Lower lobe of right lung (tissue), 2 donors: ENCODE measurements around the gene EIF2AK2. TPM values are rescaled to one million over a fixed set of nuclear protein-coding genes. Genes with fewer than 3 reads are reported as not detected.

Experiments
- ATAC-seq, 2 donors: fragments of 200-7000 bp; cut with Tn5 transposase; one replicate each; pipeline ENCODE4 v1.9.1; 2020 to 2022; ENCODE audit warnings: mild to moderate bottlenecking in 2 of 2, moderate library complexity in 2 of 2
- DNase-seq: peaks from one replicate; pipeline ENCODE4 v3.0.0-alpha.2; 2020
- H3K27ac ChIP-seq: fragments of 200-600 bp; one replicate; pipeline ENCODE4 v1.8.0; 2022
- H3K27me3 ChIP-seq: fragments of 200-600 bp; one replicate; pipeline ENCODE4 v1.8.0; 2022; ENCODE audit warnings: low read depth
- H3K36me3 ChIP-seq: fragments of 200-600 bp; one replicate; pipeline ENCODE4 v1.8.0; 2022; ENCODE audit warnings: mild to moderate bottlenecking
- H3K4me1 ChIP-seq: fragments of 200-600 bp; one replicate; pipeline ENCODE4 v1.8.0; 2022
- H3K4me3 ChIP-seq: fragments of 200-600 bp; one replicate; pipeline ENCODE4 v1.8.0; 2022; ENCODE audit warnings: mild to moderate bottlenecking
- H3K9me3 ChIP-seq: fragments of 200-600 bp; one replicate; pipeline ENCODE4 v1.8.0; 2022
- intact Hi-C: fragments of 100-400 bp; cut with DNase I; formaldehyde crosslinking; loops from one replicate; pipeline ENCODE4 v1.11.0; 2022
- total RNA-seq: library from RNA; stranded (reverse); fragmentation: NEBNext Ultra II Directional; extraction: Animal tissue kit (Norgen Biotek cat#: 25700); gene quantifications from one replicate; pipeline ENCODE4 v1.2.1, GENCODE V29; 2021
- TF ChIP-seq, protein P1 (sequence below): fragments of 200-600 bp; IDR thresholded peaks from one replicate; pipeline ENCODE4 v1.8.0; 2022; ENCODE audit warnings: antibody characterized with exemption, mild to moderate bottlenecking
- donor health status: DM: no; HTN: yes; CAD: no; lungs with severe emphysema.

The EIF2AK2 gene
- total RNA-seq, 1 donor from 2014 or later = 69.2 TPM

DNA sequence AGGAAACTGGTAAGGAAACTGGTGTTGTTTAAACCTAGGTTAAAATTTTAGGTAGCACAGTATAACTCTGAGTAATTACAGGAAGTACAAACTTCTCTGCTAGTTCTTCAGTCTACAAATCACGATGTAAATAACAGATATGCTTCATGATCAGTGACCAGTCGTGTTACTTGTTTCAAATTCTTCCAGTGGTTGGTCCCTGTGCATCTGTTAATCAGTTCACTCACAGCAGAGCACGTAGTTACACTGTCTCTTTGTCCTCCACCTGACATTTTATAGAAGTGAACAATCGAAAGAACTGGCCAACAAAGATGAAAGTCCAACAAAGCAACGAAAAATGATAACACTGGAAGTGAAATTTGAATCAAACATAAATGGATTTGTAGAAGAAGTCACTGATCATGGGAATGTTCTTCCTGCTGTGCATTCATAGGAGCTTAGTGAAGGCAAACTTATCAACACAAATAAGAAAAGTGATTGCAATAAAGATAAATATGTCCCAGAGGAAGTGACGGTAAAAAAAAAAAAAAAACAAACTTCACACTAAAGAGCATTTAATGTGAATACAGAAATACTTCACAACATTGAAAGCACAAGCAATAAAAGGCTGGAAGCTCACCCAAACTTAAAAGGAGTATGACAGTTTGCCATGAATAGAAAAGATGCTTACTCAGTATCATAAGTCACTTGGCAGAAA, 7.0 kb downstream of the EIF2AK2 start:
- TF ChIP-seq, protein P1, sequence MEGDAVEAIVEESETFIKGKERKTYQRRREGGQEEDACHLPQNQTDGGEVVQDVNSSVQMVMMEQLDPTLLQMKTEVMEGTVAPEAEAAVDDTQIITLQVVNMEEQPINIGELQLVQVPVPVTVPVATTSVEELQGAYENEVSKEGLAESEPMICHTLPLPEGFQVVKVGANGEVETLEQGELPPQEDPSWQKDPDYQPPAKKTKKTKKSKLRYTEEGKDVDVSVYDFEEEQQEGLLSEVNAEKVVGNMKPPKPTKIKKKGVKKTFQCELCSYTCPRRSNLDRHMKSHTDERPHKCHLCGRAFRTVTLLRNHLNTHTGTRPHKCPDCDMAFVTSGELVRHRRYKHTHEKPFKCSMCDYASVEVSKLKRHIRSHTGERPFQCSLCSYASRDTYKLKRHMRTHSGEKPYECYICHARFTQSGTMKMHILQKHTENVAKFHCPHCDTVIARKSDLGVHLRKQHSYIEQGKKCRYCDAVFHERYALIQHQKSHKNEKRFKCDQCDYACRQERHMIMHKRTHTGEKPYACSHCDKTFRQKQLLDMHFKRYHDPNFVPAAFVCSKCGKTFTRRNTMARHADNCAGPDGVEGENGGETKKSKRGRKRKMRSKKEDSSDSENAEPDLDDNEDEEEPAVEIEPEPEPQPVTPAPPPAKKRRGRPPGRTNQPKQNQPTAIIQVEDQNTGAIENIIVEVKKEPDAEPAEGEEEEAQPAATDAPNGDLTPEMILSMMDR = no peak
- Histone ChIP-seq H3K4me3 (no peak overlapping the region), H3K36me3 (peaks cover 55% of the 10 kb centered on the region), H3K9me3 (no peaks in the 10 kb centered on the region), H3K27ac (no peak overlapping the region), H3K27me3 (no peaks in the 10 kb centered on the region), H3K4me1 (peaks cover 10% of the 10 kb centered on the region)
- no peak for DNase-seq
- no peak for ATAC-seq
- intact Hi-C loops = no loop called here

GRCh38 chr2:37148325-37148724, 8.5 kb downstream of the EIF2AK2 start:
- intact Hi-C loops = no loop called here
- Histone ChIP-seq H3K36me3 (peaks cover 65% of the 10 kb centered on the region), H3K27me3 (no peaks in the 10 kb centered on the region), H3K4me3 (no peak overlapping the region), H3K9me3 (no peaks in the 10 kb centered on the region), H3K27ac (no peak overlapping the region), H3K4me1 (peaks cover 8% of the 10 kb centered on the region)
- TF ChIP-seq, protein P1 = no peak
- DNase-seq (no peak), ATAC-seq (no peak)

DNA sequence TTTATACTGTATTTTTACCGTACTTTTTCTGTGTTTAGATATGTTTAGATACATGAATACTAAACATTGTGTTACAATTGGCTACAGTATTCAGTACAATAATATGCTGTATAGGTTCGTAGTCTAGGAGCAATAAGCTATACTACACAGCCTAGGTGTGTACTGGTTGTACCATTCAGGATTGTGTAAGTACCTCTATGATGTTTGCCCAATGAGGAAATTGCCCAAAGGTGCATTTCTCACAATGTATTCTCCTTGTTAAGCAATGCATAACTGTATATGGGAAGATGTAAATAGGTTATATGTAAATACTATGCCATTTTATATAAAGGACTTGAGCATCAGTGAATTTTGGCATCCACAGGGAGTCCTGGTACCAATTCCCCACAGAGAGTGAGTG, 10.7 kb downstream of the EIF2AK2 start:
- ATAC-seq = no peak
- H3K4me3 ChIP-seq = no peak overlapping the region
- intact Hi-C loops = no loop called here
- TF ChIP-seq, protein P1 = no peak
- peaks cover 79% of the 10 kb centered on the region for H3K36me3 ChIP-seq
- no peaks in the 10 kb centered on the region for H3K9me3 ChIP-seq
- no peak for DNase-seq
- peaks cover 8% of the 10 kb centered on the region for H3K4me1 ChIP-seq
- no peaks in the 10 kb centered on the region for H3K27me3 ChIP-seq
- H3K27ac ChIP-seq = no peak overlapping the region

- no peak overlapping the region for H3K27ac ChIP-seq
- no peaks in the 10 kb centered on the region for H3K27me3 ChIP-seq
- DNase-seq (no peak), ATAC-seq (no peak)
- H3K4me3 ChIP-seq = no peak overlapping the region
- intact Hi-C loops = no loop called here
- H3K9me3 ChIP-seq = no peaks in the 10 kb centered on the region
- H3K36me3 ChIP-seq = peaks cover 100% of the 10 kb centered on the region
- TF ChIP-seq, protein P1 = no peak
- H3K4me1 ChIP-seq = no peaks in the 10 kb centered on the region
Measured at GRCh38 chr2:37143974-37144373, 12.8 kb downstream of the EIF2AK2 start.

- ATAC-seq = no peak
Measured at GRCh38 chr2:37142546-37142945, 14.2 kb downstream of the EIF2AK2 start.

More at GRCh38 chr2:37142546-37142945, 14.2 kb downstream of the EIF2AK2 start:
- Histone ChIP-seq H3K27me3 (no peaks in the 10 kb centered on the region), H3K9me3 (no peaks in the 10 kb centered on the region), H3K27ac (no peak overlapping the region), H3K36me3 (peaks cover 100% of the 10 kb centered on the region), H3K4me1 (no peaks in the 10 kb centered on the region), H3K4me3 (no peak overlapping the region)
- TF ChIP-seq, protein P1 = no peak
- intact Hi-C loops = no loop called here
- no peak for DNase-seq
